RWPE1 (cell line): ENCODE measurements around the gene UGT1A4.

ENCODE experiments used
- CTCF ChIA-PET: fragments of 350-600 bp; sonication (Branson Sonifier 250); formaldehyde crosslinking; extraction: SDS; loops from one replicate; lab custom pipeline; 2021; lab: Yijun Ruan, JAX
- POLR2A ChIA-PET: fragments of 400-600 bp; formaldehyde crosslinking; extraction: SDS; loops from one replicate; lab custom pipeline; 2020; ENCODE audit warnings: antibody characterized with exemption; ENCODE audit not compliant: low non-redundant PET; lab: Yijun Ruan, JAX
- DNase-seq: peaks from one replicate; pipeline ENCODE4 v3.0.0; 2012; ENCODE audit warnings: low spot score
- H3K27ac ChIP-seq: fragments of 450-650 bp; 2 replicates; pipeline ENCODE4 v1.5.1; 2017
- CTCF ChIP-seq: fragments of 450-650 bp; conservative IDR thresholded peaks from 2 replicates; pipeline ENCODE4 v1.5.1; 2017; ENCODE audit warnings: low read depth, mild to moderate bottlenecking

UGT1A4 gene

GRCh38 chr2:233676046-233676445 lies 42.5 kb upstream of the UGT1A4 start:
- TF ChIP-seq CTCF, result no peak
- ChIA-PET POLR2A (no interaction called here), CTCF (no interaction called here)
- DNase-seq, result no peak
- no peak overlapping the region for H3K27ac ChIP-seq

DNA sequence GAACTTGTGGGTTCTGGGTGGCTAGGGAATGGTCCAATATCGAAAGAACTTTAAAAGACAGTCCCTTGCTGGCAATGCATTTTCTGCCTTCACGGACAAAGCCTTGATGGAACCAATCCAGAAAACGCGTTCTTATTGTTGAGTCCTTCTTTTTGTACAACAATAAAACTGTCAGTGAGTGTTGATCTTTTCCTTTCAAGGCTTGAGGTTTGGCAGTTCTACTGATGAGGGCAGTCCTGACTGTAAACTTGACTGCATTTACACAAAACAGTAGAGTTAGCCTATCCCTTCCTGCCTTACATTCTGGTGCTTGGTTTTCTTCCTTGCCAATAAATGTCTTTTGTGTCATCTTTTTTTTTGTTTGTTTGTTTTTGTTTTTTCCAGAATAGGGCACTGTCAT lies 39.3 kb upstream of the UGT1A4 start:
- H3K27ac ChIP-seq, result no peak overlapping the region
- DNase-seq, result no peak
- CTCF ChIA-PET, result no interaction called here
- POLR2A ChIA-PET, result no interaction called here
- no peak for TF ChIP-seq CTCF

GRCh38 chr2:233680361-233681045 lies 38.0 kb upstream of the UGT1A4 start:
- no peak for DNase-seq
- H3K27ac ChIP-seq, result no peak overlapping the region
- ChIA-PET CTCF (no interaction called here), POLR2A (no interaction called here)
- no peak for TF ChIP-seq CTCF

- TF ChIP-seq CTCF, result no peak
- ChIA-PET POLR2A (no interaction called here), CTCF (interaction anchor here (0.7 kb wide), 1 partner anchor 136 kb away, joined by 3 read pairs; no protein-coding TSS in a partner anchor)
- H3K27ac ChIP-seq, result no peak within 1 kb of the TSS
- DNase-seq, result no peak
Measured at GRCh38 chr2:233681521-233682099, 36.9 kb upstream of the UGT1A4 start, which contains the start of gene UGT1A7. TSS of gene UGT1A7 (plus strand) at chr2:233681901. CDS start at chr2:233681938, 37 bp downstream.

DNA sequence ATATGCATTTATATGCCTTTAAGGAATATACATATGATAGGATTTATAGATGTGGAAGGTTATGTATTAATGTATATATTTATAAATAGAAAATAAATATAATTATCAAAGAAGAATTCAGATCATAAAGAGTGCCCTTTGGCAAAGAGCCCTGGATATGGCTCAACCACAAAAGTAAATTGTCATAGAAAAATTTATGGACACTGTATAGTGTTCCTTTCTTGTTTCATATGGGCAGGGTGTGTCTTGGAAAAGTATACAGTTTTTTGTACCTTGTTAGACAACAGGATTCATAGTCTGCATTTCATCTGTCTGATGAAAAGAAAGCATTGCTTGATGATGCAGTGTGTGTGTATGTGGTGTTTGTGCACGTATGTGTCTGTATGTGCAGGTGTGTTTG lies 33.9 kb upstream of the UGT1A4 start:
- CTCF ChIA-PET, result no interaction called here
- no peak for DNase-seq
- TF ChIP-seq CTCF, result no peak
- POLR2A ChIA-PET, result no interaction called here
- no peak overlapping the region for H3K27ac ChIP-seq

GRCh38 chr2:233686928-233687327 lies 31.6 kb upstream of the UGT1A4 start:
- ChIA-PET POLR2A (no interaction called here), CTCF (interaction anchor here (0.6 kb wide), 1 partner anchor 191 kb away, joined by 3 read pairs; no protein-coding TSS in a partner anchor)

More at GRCh38 chr2:233686928-233687327, 31.6 kb upstream of the UGT1A4 start:
- H3K27ac ChIP-seq, result no peak overlapping the region
- TF ChIP-seq CTCF, result no peak
- DNase-seq, result no peak
